Activated CD8-positive, alpha-beta memory T cell treated with anti-CD3 and anti-CD28 coated beads, Interleukin-2, amount 50 U/mL, for 24 hours (primary cell): Measurements from ENCODE around the gene TENM4.

Experiments
- DNase-seq: peaks from one replicate; pipeline ENCODE4 v3.0.0-alpha.2; 2020; ENCODE audit errors: extremely low read depth

TENM4 gene

GRCh38 chr11:78706551-78706950 lies 734.3 kb downstream of the TENM4 start:
- no peak for DNase-seq

DNA sequence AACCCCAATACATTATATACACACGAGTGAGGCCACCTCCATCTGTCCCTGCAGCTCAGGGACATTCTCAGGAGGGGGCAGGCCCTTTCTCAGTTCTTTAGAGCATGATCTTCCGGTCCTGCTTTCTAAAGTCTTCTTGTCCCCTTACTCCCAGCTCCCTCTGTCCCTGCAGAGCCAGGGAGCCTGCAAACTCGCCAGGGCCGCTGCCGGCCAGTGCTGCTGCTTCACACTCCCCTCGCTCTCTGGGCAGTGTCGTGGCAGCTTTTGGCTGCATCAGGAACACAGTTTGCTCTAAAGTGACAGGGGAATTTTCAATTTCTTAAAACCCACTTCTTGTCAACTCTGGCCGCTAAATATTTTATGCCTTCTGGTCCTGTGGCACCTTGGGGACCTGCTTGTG lies 736.0 kb downstream of the TENM4 start:
- DNase-seq, result no peak

DNA sequence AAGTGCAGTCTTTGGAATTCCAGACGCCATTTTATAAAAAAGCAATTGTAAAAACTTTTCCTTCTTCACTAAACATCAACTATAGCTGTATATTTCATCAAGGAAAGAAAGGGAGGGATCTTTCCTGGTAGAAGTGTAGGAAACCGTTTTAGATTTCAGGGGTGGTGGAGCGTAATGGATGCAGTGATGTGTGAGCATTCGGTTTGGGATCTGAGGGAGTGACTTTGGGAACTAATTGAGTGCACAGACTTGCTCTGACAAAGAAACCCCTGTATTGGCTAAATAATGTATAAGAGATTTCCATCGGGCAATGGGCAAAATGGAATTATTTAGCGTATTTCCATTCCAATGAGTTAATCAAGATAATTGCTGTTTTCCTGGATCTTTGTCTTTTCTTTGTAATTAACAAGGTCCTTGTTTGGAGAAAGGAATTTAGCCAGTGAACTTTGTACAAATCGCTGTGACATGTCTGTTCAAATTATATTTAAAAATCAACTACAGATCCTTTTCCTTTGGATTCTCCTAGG lies 741.2 kb downstream of the TENM4 start:
- no peak for DNase-seq

- no peak for DNase-seq
These were observed 742.2 kb downstream of the TENM4 start for GRCh38 chr11:78698612-78699011.

GRCh38 chr11:78696177-78696576 lies 744.7 kb downstream of the TENM4 start:
- no peak for DNase-seq

- no peak for DNase-seq
These were observed 746.7 kb downstream of the TENM4 start for GRCh38 chr11:78694152-78694551.

- no peak for DNase-seq
These were observed 749.6 kb downstream of the TENM4 start for GRCh38 chr11:78691215-78691614.

DNA sequence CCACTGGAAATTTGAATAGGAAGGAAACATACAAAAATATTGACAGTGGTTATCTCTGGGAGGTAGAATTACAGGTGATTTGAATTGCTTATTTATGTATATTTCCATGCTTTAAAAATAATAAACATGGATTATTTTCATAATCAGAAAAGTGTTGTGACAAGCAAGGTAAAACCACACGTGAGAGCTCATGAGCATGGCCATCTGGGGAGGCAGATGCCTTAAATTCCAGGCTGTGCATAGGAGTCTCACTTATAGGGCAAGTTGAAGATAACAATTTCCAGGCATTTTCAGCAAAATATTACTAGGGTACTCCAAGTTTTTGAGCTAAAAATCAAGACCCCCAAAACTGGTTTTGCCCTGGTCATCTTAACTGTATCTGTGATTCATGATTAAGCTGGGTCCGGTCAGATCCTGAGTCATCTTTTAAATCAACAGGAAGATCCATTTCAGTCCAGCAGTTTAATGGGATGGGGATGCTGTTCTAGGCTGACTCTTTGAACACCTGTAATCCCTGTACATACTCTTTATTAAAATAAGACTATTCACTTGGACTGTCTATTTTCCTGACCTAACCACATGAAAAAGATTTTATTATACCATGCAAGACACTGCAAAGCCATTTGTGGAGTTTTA lies 750.4 kb downstream of the TENM4 start:
- no peak for DNase-seq

- DNase-seq, result no peak
These were observed 751.2 kb downstream of the TENM4 start for GRCh38 chr11:78689585-78690153.

- DNase-seq, result no peak
These were observed 751.7 kb downstream of the TENM4 start for GRCh38 chr11:78689101-78689500.

DNA sequence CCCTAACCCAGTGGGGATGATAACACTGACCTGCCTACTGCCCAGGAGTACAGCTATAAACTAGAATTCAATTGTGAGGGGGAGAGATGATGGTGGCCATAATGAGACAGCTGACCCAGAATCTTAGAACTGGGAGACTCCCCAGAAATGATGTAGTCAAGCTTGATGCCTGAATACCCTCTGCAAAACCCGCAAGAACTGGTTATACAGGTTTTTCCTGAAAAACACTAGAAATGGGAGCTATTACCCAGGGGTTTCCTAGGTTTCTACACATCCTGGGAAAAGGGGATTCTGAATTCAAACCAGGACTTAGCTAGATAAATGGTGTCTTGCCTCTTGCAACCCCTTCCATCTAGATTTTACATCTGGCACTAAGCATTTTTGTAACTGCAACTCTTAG lies 752.4 kb downstream of the TENM4 start:
- DNase-seq, result no peak

DNA sequence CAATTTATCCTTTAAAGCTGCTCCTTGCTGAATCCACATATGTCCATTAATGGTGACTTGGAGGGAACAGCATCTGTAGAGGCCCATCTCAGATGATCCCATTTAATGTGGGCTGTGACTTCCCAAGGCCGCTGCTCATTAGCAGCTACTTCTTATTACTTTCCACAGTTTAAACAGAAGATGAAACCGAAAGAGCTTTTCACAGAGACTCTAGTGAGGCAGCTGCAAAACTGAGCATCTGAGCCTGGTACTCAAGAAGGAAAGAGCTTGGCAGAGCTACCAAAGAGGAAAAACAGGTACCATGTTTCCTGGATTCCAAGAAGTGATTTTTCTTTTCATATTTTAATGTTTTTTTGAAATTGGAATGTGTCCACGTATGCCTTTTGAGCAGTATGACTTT lies 755.7 kb downstream of the TENM4 start:
- no peak for DNase-seq

GRCh38 chr11:78684377-78684776 lies 756.5 kb downstream of the TENM4 start:
- DNase-seq, result no peak

GRCh38 chr11:78683774-78684173 lies 757.1 kb downstream of the TENM4 start:
- DNase-seq, result no peak

- DNase-seq, result no peak
These were observed 764.7 kb downstream of the TENM4 start for GRCh38 chr11:78676026-78676557.

DNA sequence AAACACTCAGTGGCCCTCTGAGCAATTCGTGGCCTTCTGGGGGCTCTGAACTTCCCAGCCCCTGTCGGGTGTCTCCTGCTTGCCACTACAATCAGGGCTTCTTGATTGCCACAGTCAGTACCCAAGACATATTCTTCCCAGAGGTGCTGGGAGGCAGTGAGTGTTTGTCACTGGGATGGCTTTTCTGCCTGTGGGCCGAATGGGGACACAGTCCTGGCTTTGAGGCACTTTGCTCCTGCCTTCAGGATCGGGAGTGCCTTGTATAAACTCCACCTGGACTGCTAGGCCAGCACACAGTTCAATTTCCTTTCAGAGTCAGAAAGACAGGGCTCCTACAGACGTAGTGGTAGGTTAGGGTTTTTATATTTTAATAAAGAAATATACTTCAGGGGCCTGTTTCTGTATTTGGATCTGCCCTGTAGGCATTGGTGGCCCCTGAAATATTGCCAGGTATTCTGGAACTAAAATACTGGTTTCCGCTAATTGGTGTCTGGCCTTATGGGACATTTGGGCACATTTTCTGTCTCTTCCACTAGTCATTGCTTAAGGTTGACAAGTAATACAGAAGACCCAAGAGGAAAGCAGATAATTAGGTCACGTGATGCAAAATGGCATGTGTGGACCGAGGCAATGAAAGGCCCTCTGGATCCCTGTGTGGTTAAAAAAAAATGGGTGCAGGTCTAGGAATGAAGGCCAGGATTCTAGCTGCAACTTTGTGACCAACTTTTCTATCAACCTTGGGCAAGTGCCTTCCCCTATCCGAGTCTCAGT lies 767.8 kb downstream of the TENM4 start:
- no peak for DNase-seq

DNA sequence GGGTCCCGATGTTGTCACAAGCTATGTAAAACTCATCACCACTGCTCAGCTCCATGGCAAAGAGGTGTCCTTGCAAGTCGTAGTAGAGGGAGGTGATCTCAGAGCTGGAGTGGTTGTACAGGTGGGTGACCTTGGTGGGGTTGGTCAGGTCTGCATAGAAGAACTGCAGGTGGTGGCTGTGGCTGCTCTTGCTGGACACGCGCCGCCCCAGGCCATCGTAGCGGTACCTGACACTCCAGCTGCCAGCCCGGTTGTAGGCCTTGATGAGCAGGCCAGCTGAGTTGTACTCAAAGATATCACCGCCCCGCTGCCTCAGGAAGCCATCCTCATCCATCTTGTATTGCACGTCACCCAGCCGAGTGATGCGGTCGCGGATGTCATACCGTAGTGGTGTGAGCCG lies 771.6 kb downstream of the TENM4 start:
- no peak for DNase-seq

- DNase-seq, result no peak
These were observed 773.4 kb downstream of the TENM4 start for GRCh38 chr11:78667461-78667860.

DNA sequence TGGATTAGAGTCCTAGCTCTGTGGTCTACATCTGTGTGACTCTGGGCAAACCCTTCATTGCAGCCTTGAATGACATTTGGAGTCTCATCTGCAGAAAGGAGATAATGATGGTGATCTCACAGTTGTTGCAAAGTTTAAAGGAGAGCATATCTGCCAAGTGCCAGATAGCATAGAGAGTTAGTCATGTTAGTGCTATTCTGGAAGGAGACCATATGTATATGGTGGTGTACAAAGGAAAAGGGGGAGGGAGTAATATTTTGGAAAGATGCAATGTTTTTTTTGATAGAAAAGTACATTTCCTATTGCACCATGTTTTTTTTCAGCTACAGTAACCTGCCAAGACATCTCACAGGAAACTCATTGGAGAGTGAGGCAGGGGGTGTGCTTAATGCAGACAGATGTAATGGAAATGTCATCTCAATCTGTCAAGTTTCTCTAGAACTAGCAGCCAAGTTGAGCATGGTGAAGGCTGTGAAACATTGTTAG lies 774.1 kb downstream of the TENM4 start:
- DNase-seq, result no peak

DNA sequence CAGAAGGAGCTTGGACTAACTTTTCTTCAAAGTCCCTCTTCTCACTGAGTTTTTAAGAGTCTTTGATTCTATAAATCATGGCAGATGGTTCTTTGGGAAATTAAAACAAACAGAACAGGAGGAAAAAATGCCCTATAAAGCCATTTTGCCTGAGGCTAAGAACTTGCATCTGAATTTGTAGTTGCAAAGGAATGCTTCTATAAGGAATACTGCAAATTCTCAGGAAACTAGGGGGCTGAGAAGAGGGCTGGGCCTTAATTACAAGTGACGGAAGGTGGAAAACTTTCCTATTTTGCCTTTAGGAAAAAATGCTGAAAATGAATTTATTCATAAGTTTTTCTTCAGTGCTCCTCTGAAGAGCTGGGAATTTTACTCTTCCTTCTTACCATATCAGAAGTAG lies 776.2 kb downstream of the TENM4 start:
- DNase-seq, result no peak

DNA sequence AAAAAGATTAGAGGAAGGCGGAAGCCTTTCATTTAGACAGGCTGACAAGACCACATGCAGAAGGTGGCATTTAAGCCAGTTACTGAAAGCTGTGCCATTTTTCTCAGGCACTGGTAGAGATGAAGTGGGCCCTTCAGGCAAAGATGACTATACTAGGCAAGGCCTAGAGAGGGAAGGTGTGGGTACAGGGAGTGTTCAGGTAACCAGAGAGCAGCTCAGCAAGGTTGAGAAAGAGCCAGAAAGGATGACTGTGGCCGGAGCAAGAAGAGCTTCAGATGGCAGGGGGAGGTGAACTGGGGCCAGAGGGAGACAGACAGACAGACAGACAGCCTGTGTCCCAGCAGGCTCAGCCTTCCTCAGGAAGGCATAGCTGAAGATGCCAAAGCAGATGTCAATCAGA lies 778.0 kb downstream of the TENM4 start:
- DNase-seq, result no peak

DNA sequence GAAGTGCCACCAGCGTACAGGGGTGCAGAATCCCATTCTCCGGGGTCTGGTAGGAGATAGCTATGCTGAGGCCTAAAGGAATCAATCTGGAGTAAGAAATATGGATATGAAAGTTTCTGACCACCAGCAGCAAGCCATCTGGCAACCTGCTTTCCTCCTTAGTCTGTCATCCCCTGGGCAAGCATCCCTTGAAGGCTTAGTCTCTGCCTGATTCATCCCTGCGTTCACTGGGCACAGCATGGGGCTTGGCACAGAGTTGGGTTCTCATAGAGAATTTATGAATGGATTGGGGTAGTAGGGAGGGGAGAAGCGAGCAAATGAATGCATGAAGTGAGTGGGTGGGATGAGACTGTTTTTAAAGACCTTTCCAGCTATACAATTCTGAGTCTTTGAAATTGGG lies 780.4 kb downstream of the TENM4 start:
- DNase-seq, result no peak
